Measurements from ENCODE around the gene TMEM185A. TPM values are rescaled to one million over a fixed set of nuclear protein-coding genes. Genes with fewer than 3 reads are reported as not detected.
"Not testable (repeated sequence)": the region's sequence is repeated elsewhere in the genome, so short reads cannot be mapped to it uniquely, and the experiment has no call there.

Gene TMEM185A
- total RNA-seq, 1 donor from 2014 or later = 25.6 TPM

- not testable (repeated sequence) for H3K9me3 ChIP-seq (ENCODE audit: control insufficient read depth in 3 of 3, low read length in 3 of 3); H3K27me3 ChIP-seq (ENCODE audit: control insufficient read depth in 3 of 3, insufficient read depth in 3 of 3, low read length in 3 of 3); H3K9ac ChIP-seq (ENCODE audit: low read depth in 1 of 3, low read length in 3 of 3); H3K4me1 ChIP-seq (ENCODE audit: control insufficient read depth in 3 of 3, insufficient read depth in 3 of 3, low read length in 3 of 3); H3K4me3 ChIP-seq (ENCODE audit: low read length in 3 of 3); H3K27ac ChIP-seq (ENCODE audit: low read depth, low read length); H3K36me3 ChIP-seq (ENCODE audit: control insufficient read depth in 3 of 3, insufficient read depth in 3 of 3, low read length in 3 of 3)
Measured at GRCh38 chrX:149595943-149596342, 35.6 kb downstream of the TMEM185A start.

GRCh38 chrX:149595214-149595613 lies 36.4 kb downstream of the TMEM185A start, which contains the start of gene HSFX2:
HSFX2 (minus strand) TSS chrX:149595314; CDS start chrX:149594700, 614 bp downstream.
- not testable (repeated sequence) for H3K36me3 ChIP-seq (ENCODE audit: control insufficient read depth in 3 of 3, insufficient read depth in 3 of 3, low read length in 3 of 3); H3K9me3 ChIP-seq (ENCODE audit: control insufficient read depth in 3 of 3, low read length in 3 of 3); H3K4me3 ChIP-seq (ENCODE audit: low read length in 3 of 3); H3K9ac ChIP-seq (ENCODE audit: low read depth in 1 of 3, low read length in 3 of 3); H3K4me1 ChIP-seq (ENCODE audit: control insufficient read depth in 3 of 3, insufficient read depth in 3 of 3, low read length in 3 of 3); H3K27me3 ChIP-seq (ENCODE audit: control insufficient read depth in 3 of 3, insufficient read depth in 3 of 3, low read length in 3 of 3); H3K27ac ChIP-seq (ENCODE audit: low read depth, low read length)

- not testable (repeated sequence) for H3K4me3 ChIP-seq (ENCODE audit: low read length in 3 of 3); H3K4me1 ChIP-seq (ENCODE audit: control insufficient read depth in 3 of 3, insufficient read depth in 3 of 3, low read length in 3 of 3); H3K27me3 ChIP-seq (ENCODE audit: control insufficient read depth in 3 of 3, insufficient read depth in 3 of 3, low read length in 3 of 3); H3K9ac ChIP-seq (ENCODE audit: low read depth in 1 of 3, low read length in 3 of 3); H3K27ac ChIP-seq (ENCODE audit: low read depth, low read length); H3K9me3 ChIP-seq (ENCODE audit: control insufficient read depth in 3 of 3, low read length in 3 of 3); H3K36me3 ChIP-seq (ENCODE audit: control insufficient read depth in 3 of 3, insufficient read depth in 3 of 3, low read length in 3 of 3)
Measured at GRCh38 chrX:149590993-149591392, 40.6 kb downstream of the TMEM185A start.

GRCh38 chrX:149587359-149587758 lies 44.2 kb downstream of the TMEM185A start, which contains the start of gene MAGEA9B:
MAGEA9B (minus strand) TSS chrX:149587459; CDS start chrX:149583179, 4,280 bp downstream.
- not testable (repeated sequence) for H3K9me3 ChIP-seq (ENCODE audit: control insufficient read depth in 3 of 3, low read length in 3 of 3); H3K9ac ChIP-seq (ENCODE audit: low read depth in 1 of 3, low read length in 3 of 3); H3K4me3 ChIP-seq (ENCODE audit: low read length in 3 of 3); H3K27me3 ChIP-seq (ENCODE audit: control insufficient read depth in 3 of 3, insufficient read depth in 3 of 3, low read length in 3 of 3); H3K36me3 ChIP-seq (ENCODE audit: control insufficient read depth in 3 of 3, insufficient read depth in 3 of 3, low read length in 3 of 3); H3K27ac ChIP-seq (ENCODE audit: low read depth, low read length); H3K4me1 ChIP-seq (ENCODE audit: control insufficient read depth in 3 of 3, insufficient read depth in 3 of 3, low read length in 3 of 3)

GRCh38 chrX:149585631-149586030 lies 46.0 kb downstream of the TMEM185A start:
- H3K27ac ChIP-seq (ENCODE audit: low read depth, low read length); H3K4me3 ChIP-seq (ENCODE audit: low read length in 3 of 3); H3K27me3 ChIP-seq (ENCODE audit: control insufficient read depth in 3 of 3, insufficient read depth in 3 of 3, low read length in 3 of 3); H3K36me3 ChIP-seq (ENCODE audit: control insufficient read depth in 3 of 3, insufficient read depth in 3 of 3, low read length in 3 of 3); H3K4me1 ChIP-seq (ENCODE audit: control insufficient read depth in 3 of 3, insufficient read depth in 3 of 3, low read length in 3 of 3); H3K9me3 ChIP-seq (ENCODE audit: control insufficient read depth in 3 of 3, low read length in 3 of 3); H3K9ac ChIP-seq (ENCODE audit: low read depth in 1 of 3, low read length in 3 of 3): not testable (repeated sequence)

- not testable (repeated sequence) for H3K4me1 ChIP-seq (ENCODE audit: control insufficient read depth in 3 of 3, insufficient read depth in 3 of 3, low read length in 3 of 3); H3K27me3 ChIP-seq (ENCODE audit: control insufficient read depth in 3 of 3, insufficient read depth in 3 of 3, low read length in 3 of 3); H3K4me3 ChIP-seq (ENCODE audit: low read length in 3 of 3); H3K27ac ChIP-seq (ENCODE audit: low read depth, low read length); H3K9me3 ChIP-seq (ENCODE audit: control insufficient read depth in 3 of 3, low read length in 3 of 3); H3K9ac ChIP-seq (ENCODE audit: low read depth in 1 of 3, low read length in 3 of 3); H3K36me3 ChIP-seq (ENCODE audit: control insufficient read depth in 3 of 3, insufficient read depth in 3 of 3, low read length in 3 of 3)
Measured at GRCh38 chrX:149573456-149573855, 58.1 kb downstream of the TMEM185A start.

- Histone ChIP-seq H3K4me3 (ENCODE audit: low read length in 3 of 3) (no peak overlapping the region), H3K4me1 (ENCODE audit: control insufficient read depth in 3 of 3, insufficient read depth in 3 of 3, low read length in 3 of 3) (peaks cover 0 to 2% (median 0%) of the 10 kb centered on the region in 3 donors)
Measured at GRCh38 chrX:149572743-149573142, 58.8 kb downstream of the TMEM185A start.

GRCh38 chrX:149571770-149572169 lies 59.8 kb downstream of the TMEM185A start:
- H3K27ac ChIP-seq (ENCODE audit: low read depth, low read length) = no peak overlapping the region
- no peaks in the 10 kb centered on the region for H3K36me3 ChIP-seq (ENCODE audit: control insufficient read depth in 3 of 3, insufficient read depth in 3 of 3, low read length in 3 of 3)
- peaks cover 0 to 2% (median 0%) of the 10 kb centered on the region in 3 donors for H3K4me1 ChIP-seq (ENCODE audit: control insufficient read depth in 3 of 3, insufficient read depth in 3 of 3, low read length in 3 of 3)
- H3K9me3 ChIP-seq (ENCODE audit: control insufficient read depth in 3 of 3, low read length in 3 of 3) = no peaks in the 10 kb centered on the region
- H3K9ac ChIP-seq (ENCODE audit: low read depth in 1 of 3, low read length in 3 of 3) = no peak overlapping the region
- H3K27me3 ChIP-seq (ENCODE audit: control insufficient read depth in 3 of 3, insufficient read depth in 3 of 3, low read length in 3 of 3) = no peaks in the 10 kb centered on the region
- no peak overlapping the region for H3K4me3 ChIP-seq (ENCODE audit: low read length in 3 of 3)

More at GRCh38 chrX:149572743-149573142, 58.8 kb downstream of the TMEM185A start:
- Histone ChIP-seq H3K9me3 (ENCODE audit: control insufficient read depth in 3 of 3, low read length in 3 of 3) (no peaks in the 10 kb centered on the region), H3K27me3 (ENCODE audit: control insufficient read depth in 3 of 3, insufficient read depth in 3 of 3, low read length in 3 of 3) (no peaks in the 10 kb centered on the region), H3K9ac (ENCODE audit: low read depth in 1 of 3, low read length in 3 of 3) (no peak overlapping the region), H3K27ac (ENCODE audit: low read depth, low read length) (no peak overlapping the region), H3K36me3 (ENCODE audit: control insufficient read depth in 3 of 3, insufficient read depth in 3 of 3, low read length in 3 of 3) (no peaks in the 10 kb centered on the region)

GRCh38 chrX:149570668-149571067 lies 60.9 kb downstream of the TMEM185A start:
- no peak overlapping the region for H3K4me3 ChIP-seq (ENCODE audit: low read length in 3 of 3)
- H3K9ac ChIP-seq (ENCODE audit: low read depth in 1 of 3, low read length in 3 of 3) = no peak overlapping the region
- H3K27ac ChIP-seq (ENCODE audit: low read depth, low read length) = no peak overlapping the region
- H3K4me1 ChIP-seq (ENCODE audit: control insufficient read depth in 3 of 3, insufficient read depth in 3 of 3, low read length in 3 of 3) = peaks cover 0 to 2% (median 0%) of the 10 kb centered on the region in 3 donors
- no peaks in the 10 kb centered on the region for H3K27me3 ChIP-seq (ENCODE audit: control insufficient read depth in 3 of 3, insufficient read depth in 3 of 3, low read length in 3 of 3)
- H3K9me3 ChIP-seq (ENCODE audit: control insufficient read depth in 3 of 3, low read length in 3 of 3) = no peaks in the 10 kb centered on the region
- no peaks in the 10 kb centered on the region for H3K36me3 ChIP-seq (ENCODE audit: control insufficient read depth in 3 of 3, insufficient read depth in 3 of 3, low read length in 3 of 3)

- Histone ChIP-seq H3K36me3 (ENCODE audit: control insufficient read depth in 3 of 3, insufficient read depth in 3 of 3, low read length in 3 of 3) (no peaks in the 10 kb centered on the region), H3K4me1 (ENCODE audit: control insufficient read depth in 3 of 3, insufficient read depth in 3 of 3, low read length in 3 of 3) (peaks cover 0 to 2% (median 0%) of the 10 kb centered on the region in 3 donors), H3K4me3 (ENCODE audit: low read length in 3 of 3) (no peak overlapping the region), H3K9me3 (ENCODE audit: control insufficient read depth in 3 of 3, low read length in 3 of 3) (no peaks in the 10 kb centered on the region), H3K9ac (ENCODE audit: low read depth in 1 of 3, low read length in 3 of 3) (no peak overlapping the region), H3K27me3 (ENCODE audit: control insufficient read depth in 3 of 3, insufficient read depth in 3 of 3, low read length in 3 of 3) (no peaks in the 10 kb centered on the region), H3K27ac (ENCODE audit: low read depth, low read length) (no peak overlapping the region)
Measured at GRCh38 chrX:149569770-149570169, 61.8 kb downstream of the TMEM185A start.
